WTC11 (cell line): ENCODE data around the gene PEAK1. TPM values are rescaled to one million over a fixed set of nuclear protein-coding genes. Genes with fewer than 3 reads are reported as not detected.

Experiments used
- ATAC-seq: fragments of 200-7000 bp; cut with Tn5 transposase; 2 replicates; pipeline ENCODE4 v1.10.0; 2021; ENCODE audit warnings: mild to moderate bottlenecking, moderate library complexity
- CTCF ChIA-PET: fragments of 300-600 bp; sonication (Branson Sonifier 250); formaldehyde crosslinking; loops from one replicate; lab custom pipeline; 2021; ENCODE audit warnings: antibody characterized with exemption; lab: Charles Lee
- POLR2A ChIA-PET: fragments of 350-600 bp; sonication (Branson Sonifier 250); formaldehyde crosslinking; loops from one replicate; lab custom pipeline; 2021; ENCODE audit warnings: antibody characterized with exemption; lab: Charles Lee
- DNase-seq: peaks from one replicate; pipeline ENCODE4 v3.0.0; 2021; ENCODE audit warnings: low spot score
- H3K27ac Mint-ChIP-seq: 2 replicates; pipeline ENCODE4 v1.8.0; 2021; ENCODE audit warnings: mixed read lengths
- H3K27me3 Mint-ChIP-seq: 2 replicates; pipeline ENCODE4 v1.8.0; 2021; ENCODE audit warnings: low read depth, mild to moderate bottlenecking, moderate library complexity, mixed read lengths
- H3K36me3 Mint-ChIP-seq: 2 replicates; pipeline ENCODE4 v1.8.0; 2021; ENCODE audit warnings: mixed read lengths
- H3K4me1 Mint-ChIP-seq: 2 replicates; pipeline ENCODE4 v1.8.0; 2022; ENCODE audit warnings: mixed read lengths
- H3K4me3 Mint-ChIP-seq: 2 replicates; pipeline ENCODE4 v1.8.0; 2021; ENCODE audit warnings: mild to moderate bottlenecking, moderate library complexity, mixed read lengths
- H3K9me3 Mint-ChIP-seq: 2 replicates; pipeline ENCODE4 v1.8.0; 2021; ENCODE audit warnings: mixed read lengths
- ARID4B ChIP-seq: sonication (generic); formaldehyde crosslinking; IDR thresholded peaks from 2 replicates; pipeline ENCODE4 v1.8.0; 2023; ENCODE audit warnings: missing genetic modification reagents, mild to moderate bottlenecking, borderline replicate concordance
- CBFB ChIP-seq: sonication (generic); formaldehyde crosslinking; IDR thresholded peaks from 2 replicates; pipeline ENCODE4 v1.8.1; 2022; ENCODE audit warnings: mild to moderate bottlenecking, low read depth, missing genetic modification reagents
- CTCF ChIP-seq: fragments of 200-600 bp; IDR thresholded peaks from 2 replicates; pipeline ENCODE4 v1.8.0; 2022; ENCODE audit warnings: antibody characterized with exemption
- ELF4 ChIP-seq: sonication (generic); formaldehyde crosslinking; IDR thresholded peaks from 2 replicates; pipeline ENCODE4 v1.8.1; 2022; ENCODE audit warnings: low read depth, mild to moderate bottlenecking, moderate library complexity, missing genetic modification reagents
- GABPB1 ChIP-seq: sonication (generic); formaldehyde crosslinking; IDR thresholded peaks from 2 replicates; pipeline ENCODE4 v1.8.1; 2023; ENCODE audit warnings: mild to moderate bottlenecking, missing genetic modification reagents
- IRF2 ChIP-seq: sonication (generic); formaldehyde crosslinking; IDR thresholded peaks from 2 replicates; pipeline ENCODE4 v1.8.0; 2022; ENCODE audit warnings: low read depth, missing genetic modification reagents, borderline replicate concordance
- JAZF1 ChIP-seq: fragments of 250-450 bp; sonication (Bioruptor Pico); IDR thresholded peaks from 2 replicates; pipeline ENCODE4 v1.9.0; 2021; ENCODE audit warnings: moderate library complexity, mild to moderate bottlenecking, inconsistent platforms
- MXD4 ChIP-seq: fragments of 250-450 bp; sonication (Bioruptor Pico); IDR thresholded peaks from 2 replicates; pipeline ENCODE4 v1.8.0; 2021; ENCODE audit warnings: mild to moderate bottlenecking, moderate library complexity, borderline replicate concordance
- RELA ChIP-seq: sonication (generic); formaldehyde crosslinking; IDR thresholded peaks from 2 replicates; pipeline ENCODE4 v1.8.1; 2022; ENCODE audit warnings: missing genetic modification reagents, mild to moderate bottlenecking, borderline replicate concordance
- SOX15 ChIP-seq: fragments of 250-450 bp; sonication (Bioruptor Pico); IDR thresholded peaks from 2 replicates; pipeline ENCODE4 v1.9.0; 2021; ENCODE audit warnings: mild to moderate bottlenecking
- STAT6 ChIP-seq: sonication (generic); formaldehyde crosslinking; conservative IDR thresholded peaks from 2 replicates; pipeline ENCODE4 v1.8.1; 2023; ENCODE audit warnings: mild to moderate bottlenecking, low read depth, missing genetic modification reagents, moderate library complexity
- ZNF232 ChIP-seq: sonication (generic); formaldehyde crosslinking; IDR thresholded peaks from 2 replicates; pipeline ENCODE4 v1.8.0; 2022; ENCODE audit warnings: mild to moderate bottlenecking, missing genetic modification reagents
- ZNF317 ChIP-seq: sonication (generic); formaldehyde crosslinking; IDR thresholded peaks from 2 replicates; pipeline ENCODE4 v1.8.1; 2023; ENCODE audit warnings: low read depth, mild to moderate bottlenecking, moderate library complexity, missing genetic modification reagents, borderline replicate concordance
- total RNA-seq: library from RNA; stranded (reverse); gene quantifications from 3 replicates; pipeline ENCODE4 v1.2.3, GENCODE V29; 2021
- TF ChIP-seq, protein P1 (sequence below): sonication (generic); formaldehyde crosslinking; IDR thresholded peaks from 2 replicates; pipeline ENCODE4 v1.8.0; 2022; ENCODE audit warnings: missing genetic modification reagents
- TF ChIP-seq, protein P2 (sequence below): sonication (generic); formaldehyde crosslinking; IDR thresholded peaks from 2 replicates; pipeline ENCODE4 v1.8.1; 2023; ENCODE audit warnings: mild to moderate bottlenecking, missing genetic modification reagents, borderline replicate concordance
- TF ChIP-seq, protein P3 (sequence below): sonication (generic); formaldehyde crosslinking; IDR thresholded peaks from 2 replicates; pipeline ENCODE4 v1.8.1; 2023; ENCODE audit warnings: mild to moderate bottlenecking, missing genetic modification reagents, moderate library complexity

PEAK1 gene
- total RNA-seq, 1 experiment from 2014 or later: 49.0 TPM

GRCh38 chr15:77059786-77060361, 360.0 kb downstream of the PEAK1 start:
- POLR2A ChIA-PET: interaction anchor here (0.6 to 1.0 kb wide), 2 partner anchors 11 to 405 kb away, joined by 3 read pairs; partner anchors contain the start of gene TSPAN3
- Mint-ChIP-seq H3K4me3 (no peak overlapping the region), H3K36me3 (no peaks in the 10 kb centered on the region), H3K9me3 (no peaks in the 10 kb centered on the region), H3K4me1 (peaks cover 58% of the 10 kb centered on the region), H3K27me3 (no peaks in the 10 kb centered on the region), H3K27ac (0 out of 2 replicates have a peak overlapping the region, but pooled peaks have one; percentile 25)
- TF ChIP-seq MXD4 (CRISPR knock-in tag): no peak
- TF ChIP-seq IRF2: no peak
- TF ChIP-seq STAT6: no peak
- no peak for TF ChIP-seq CBFB (CRISPR knock-in tag)
- no peak for TF ChIP-seq SOX15 (CRISPR knock-in tag)
- CTCF ChIA-PET: interaction anchor here (1.0 to 2.6 kb wide), 4 partner anchors 10 to 484 kb away, joined by 3 to 12 read pairs (median 6); no protein-coding TSS in a partner anchor
- DNase-seq: no peak
- no peak for ATAC-seq

DNA sequence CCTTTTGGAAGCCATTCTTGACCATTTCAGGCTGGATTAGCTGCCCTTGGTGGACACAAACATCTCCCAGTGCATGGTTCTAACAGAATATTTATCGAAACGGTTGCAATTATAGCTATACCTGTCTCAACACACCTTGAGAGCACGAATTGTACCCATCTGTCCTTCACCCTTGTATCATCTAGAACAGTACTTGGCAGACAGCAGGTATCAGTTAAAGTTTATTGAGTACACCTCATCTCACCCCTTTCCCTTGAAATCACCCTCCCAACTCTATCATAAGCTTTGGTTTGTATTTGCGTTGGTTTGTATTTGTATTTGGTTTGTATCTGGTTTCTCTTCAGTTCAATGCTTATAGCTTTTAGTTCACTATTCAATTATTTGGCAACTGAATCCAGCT, 361.4 kb downstream of the PEAK1 start:
- ChIA-PET CTCF (interaction anchor here (0.6 to 1.0 kb wide), 2 partner anchors 23 to 35 kb away, joined by 3 read pairs; no protein-coding TSS in a partner anchor), POLR2A (interaction anchor here (0.6 to 1.0 kb wide), 2 partner anchors 13 to 112 kb away, joined by 4 to 5 read pairs; partner anchors contain the start of gene TSPAN3)
- DNase-seq: no peak
- Mint-ChIP-seq H3K4me3 (no peak overlapping the region), H3K27me3 (no peaks in the 10 kb centered on the region), H3K36me3 (peaks cover 5% of the 10 kb centered on the region), H3K4me1 (peaks cover 51% of the 10 kb centered on the region), H3K27ac (no peak overlapping the region), H3K9me3 (no peaks in the 10 kb centered on the region)
- no peak for ATAC-seq
- TF ChIP-seq, protein P1, sequence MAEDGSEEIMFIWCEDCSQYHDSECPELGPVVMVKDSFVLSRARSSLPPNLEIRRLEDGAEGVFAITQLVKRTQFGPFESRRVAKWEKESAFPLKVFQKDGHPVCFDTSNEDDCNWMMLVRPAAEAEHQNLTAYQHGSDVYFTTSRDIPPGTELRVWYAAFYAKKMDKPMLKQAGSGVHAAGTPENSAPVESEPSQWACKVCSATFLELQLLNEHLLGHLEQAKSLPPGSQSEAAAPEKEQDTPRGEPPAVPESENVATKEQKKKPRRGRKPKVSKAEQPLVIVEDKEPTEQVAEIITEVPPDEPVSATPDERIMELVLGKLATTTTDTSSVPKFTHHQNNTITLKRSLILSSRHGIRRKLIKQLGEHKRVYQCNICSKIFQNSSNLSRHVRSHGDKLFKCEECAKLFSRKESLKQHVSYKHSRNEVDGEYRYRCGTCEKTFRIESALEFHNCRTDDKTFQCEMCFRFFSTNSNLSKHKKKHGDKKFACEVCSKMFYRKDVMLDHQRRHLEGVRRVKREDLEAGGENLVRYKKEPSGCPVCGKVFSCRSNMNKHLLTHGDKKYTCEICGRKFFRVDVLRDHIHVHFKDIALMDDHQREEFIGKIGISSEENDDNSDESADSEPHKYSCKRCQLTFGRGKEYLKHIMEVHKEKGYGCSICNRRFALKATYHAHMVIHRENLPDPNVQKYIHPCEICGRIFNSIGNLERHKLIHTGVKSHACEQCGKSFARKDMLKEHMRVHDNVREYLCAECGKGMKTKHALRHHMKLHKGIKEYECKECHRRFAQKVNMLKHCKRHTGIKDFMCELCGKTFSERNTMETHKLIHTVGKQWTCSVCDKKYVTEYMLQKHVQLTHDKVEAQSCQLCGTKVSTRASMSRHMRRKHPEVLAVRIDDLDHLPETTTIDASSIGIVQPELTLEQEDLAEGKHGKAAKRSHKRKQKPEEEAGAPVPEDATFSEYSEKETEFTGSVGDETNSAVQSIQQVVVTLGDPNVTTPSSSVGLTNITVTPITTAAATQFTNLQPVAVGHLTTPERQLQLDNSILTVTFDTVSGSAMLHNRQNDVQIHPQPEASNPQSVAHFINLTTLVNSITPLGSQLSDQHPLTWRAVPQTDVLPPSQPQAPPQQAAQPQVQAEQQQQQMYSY (CRISPR knock-in tag): no peak
- TF ChIP-seq, protein P2, sequence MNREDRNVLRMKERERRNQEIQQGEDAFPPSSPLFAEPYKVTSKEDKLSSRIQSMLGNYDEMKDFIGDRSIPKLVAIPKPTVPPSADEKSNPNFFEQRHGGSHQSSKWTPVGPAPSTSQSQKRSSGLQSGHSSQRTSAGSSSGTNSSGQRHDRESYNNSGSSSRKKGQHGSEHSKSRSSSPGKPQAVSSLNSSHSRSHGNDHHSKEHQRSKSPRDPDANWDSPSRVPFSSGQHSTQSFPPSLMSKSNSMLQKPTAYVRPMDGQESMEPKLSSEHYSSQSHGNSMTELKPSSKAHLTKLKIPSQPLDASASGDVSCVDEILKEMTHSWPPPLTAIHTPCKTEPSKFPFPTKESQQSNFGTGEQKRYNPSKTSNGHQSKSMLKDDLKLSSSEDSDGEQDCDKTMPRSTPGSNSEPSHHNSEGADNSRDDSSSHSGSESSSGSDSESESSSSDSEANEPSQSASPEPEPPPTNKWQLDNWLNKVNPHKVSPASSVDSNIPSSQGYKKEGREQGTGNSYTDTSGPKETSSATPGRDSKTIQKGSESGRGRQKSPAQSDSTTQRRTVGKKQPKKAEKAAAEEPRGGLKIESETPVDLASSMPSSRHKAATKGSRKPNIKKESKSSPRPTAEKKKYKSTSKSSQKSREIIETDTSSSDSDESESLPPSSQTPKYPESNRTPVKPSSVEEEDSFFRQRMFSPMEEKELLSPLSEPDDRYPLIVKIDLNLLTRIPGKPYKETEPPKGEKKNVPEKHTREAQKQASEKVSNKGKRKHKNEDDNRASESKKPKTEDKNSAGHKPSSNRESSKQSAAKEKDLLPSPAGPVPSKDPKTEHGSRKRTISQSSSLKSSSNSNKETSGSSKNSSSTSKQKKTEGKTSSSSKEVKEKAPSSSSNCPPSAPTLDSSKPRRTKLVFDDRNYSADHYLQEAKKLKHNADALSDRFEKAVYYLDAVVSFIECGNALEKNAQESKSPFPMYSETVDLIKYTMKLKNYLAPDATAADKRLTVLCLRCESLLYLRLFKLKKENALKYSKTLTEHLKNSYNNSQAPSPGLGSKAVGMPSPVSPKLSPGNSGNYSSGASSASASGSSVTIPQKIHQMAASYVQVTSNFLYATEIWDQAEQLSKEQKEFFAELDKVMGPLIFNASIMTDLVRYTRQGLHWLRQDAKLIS (CRISPR knock-in tag): no peak
- TF ChIP-seq JAZF1 (CRISPR knock-in tag) (no peak), ARID4B (no peak), RELA (CRISPR knock-in tag) (no peak), IRF2 (no peak), ZNF317 (CRISPR knock-in tag) (no peak), ZNF232 (CRISPR knock-in tag) (no peak), GABPB1 (CRISPR knock-in tag) (no peak), ELF4 (CRISPR knock-in tag) (no peak), CTCF (no peak)
- TF ChIP-seq, protein P3, sequence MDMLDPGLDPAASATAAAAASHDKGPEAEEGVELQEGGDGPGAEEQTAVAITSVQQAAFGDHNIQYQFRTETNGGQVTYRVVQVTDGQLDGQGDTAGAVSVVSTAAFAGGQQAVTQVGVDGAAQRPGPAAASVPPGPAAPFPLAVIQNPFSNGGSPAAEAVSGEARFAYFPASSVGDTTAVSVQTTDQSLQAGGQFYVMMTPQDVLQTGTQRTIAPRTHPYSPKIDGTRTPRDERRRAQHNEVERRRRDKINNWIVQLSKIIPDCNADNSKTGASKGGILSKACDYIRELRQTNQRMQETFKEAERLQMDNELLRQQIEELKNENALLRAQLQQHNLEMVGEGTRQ (CRISPR knock-in tag): no peak
